Activated CD8-positive, alpha-beta T cell treated with anti-CD3 and anti-CD28 coated beads for 36 hours (primary cell): Measurements from ENCODE around the gene PEAK1. TPM values are rescaled to one million over a fixed set of nuclear protein-coding genes. Genes with fewer than 3 reads are reported as not detected.

ENCODE experiments used
- ATAC-seq: fragments of 200-7000 bp; cut with Tn5 transposase; one replicate; pipeline ENCODE4 v1.10.0; 2021; ENCODE audit warnings: mild to moderate bottlenecking, moderate library complexity
- CTCF ChIA-PET: fragments of 350-600 bp; sonication (Branson Sonifier 250); formaldehyde crosslinking; loops from one replicate; lab custom pipeline; 2021; ENCODE audit warnings: antibody characterized with exemption; lab: Charles Lee
- POLR2A ChIA-PET: fragments of 350-600 bp; sonication (Branson Sonifier 250); formaldehyde crosslinking; loops from one replicate; lab custom pipeline; 2021; ENCODE audit warnings: antibody characterized with exemption; lab: Charles Lee
- DNase-seq: peaks from one replicate; pipeline ENCODE4 v3.0.0-alpha.2; 2020
- H3K27ac Mint-ChIP-seq: one replicate; pipeline ENCODE4 v1.8.0; 2021; ENCODE audit warnings: mild to moderate bottlenecking, mixed read lengths
- H3K27me3 Mint-ChIP-seq: one replicate; pipeline ENCODE4 v1.8.0; 2021; ENCODE audit warnings: mixed read lengths
- H3K36me3 Mint-ChIP-seq: one replicate; pipeline ENCODE4 v1.8.0; 2021; ENCODE audit warnings: low read depth, mixed read lengths
- H3K4me1 Mint-ChIP-seq: one replicate; pipeline ENCODE4 v1.8.0; 2021; ENCODE audit warnings: low read depth, mixed read lengths
- H3K4me3 Mint-ChIP-seq: one replicate; pipeline ENCODE4 v1.8.0; 2021; ENCODE audit warnings: mild to moderate bottlenecking, moderate library complexity, mixed read lengths
- H3K9me3 Mint-ChIP-seq: one replicate; pipeline ENCODE4 v1.8.0; 2021; ENCODE audit warnings: mixed read lengths
- CTCF ChIP-seq: fragments of 200-600 bp; IDR thresholded peaks from one replicate; pipeline ENCODE4 v1.8.0; 2022; ENCODE audit warnings: antibody characterized with exemption, mild to moderate bottlenecking
- intact Hi-C: fragments of 100-400 bp; cut with micrococcal nuclease; formaldehyde crosslinking; loops from one replicate; pipeline ENCODE4 v1.10.0; 2022
- total RNA-seq, 2 experiments: library from RNA; stranded (reverse); gene quantifications; one replicate each; pipeline ENCODE4 v1.2.3, GENCODE V29; 2021

The PEAK1 gene
- total RNA-seq, 2 experiments from 2014 or later: 32.1 to 36.1 TPM

- DNase-seq: no peak
- no peak for TF ChIP-seq CTCF
- H3K36me3 Mint-ChIP-seq: peaks cover 11% of the 10 kb centered on the region
- POLR2A ChIA-PET: interaction anchor here (0.6 kb wide), 1 partner anchor 30 kb away, joined by 3 read pairs; no protein-coding TSS in a partner anchor
- H3K27me3 Mint-ChIP-seq: no peaks in the 10 kb centered on the region
- peaks cover 1% of the 10 kb centered on the region for H3K4me1 Mint-ChIP-seq
- intact Hi-C loops: no loop called here
- no peak overlapping the region for H3K27ac Mint-ChIP-seq
- CTCF ChIA-PET: no interaction called here
- H3K4me3 Mint-ChIP-seq: no peak overlapping the region
- H3K9me3 Mint-ChIP-seq: peaks cover 13% of the 10 kb centered on the region
- no peak for ATAC-seq
Observed at GRCh38 chr15:77391372-77391951, 28.4 kb downstream of the PEAK1 start.

- Mint-ChIP-seq H3K27me3 (no peaks in the 10 kb centered on the region), H3K36me3 (no peaks in the 10 kb centered on the region), H3K4me3 (no peak overlapping the region), H3K27ac (no peak overlapping the region), H3K9me3 (no peaks in the 10 kb centered on the region), H3K4me1 (peaks cover 23% of the 10 kb centered on the region)
- ATAC-seq: no peak
- POLR2A ChIA-PET: interaction anchor here (1.4 kb wide), 1 partner anchor 39 kb away, joined by 3 read pairs; no protein-coding TSS in a partner anchor
- no peak for TF ChIP-seq CTCF
- DNase-seq: no peak
- CTCF ChIA-PET: interaction anchor here (0.7 kb wide), 1 partner anchor 110 kb away, joined by 3 read pairs; no protein-coding TSS in a partner anchor
- intact Hi-C loops: no loop called here
Observed at GRCh38 chr15:77387365-77388105, 32.4 kb downstream of the PEAK1 start.

GRCh38 chr15:77386626-77387025, 33.3 kb downstream of the PEAK1 start:
- H3K27ac Mint-ChIP-seq: no peak overlapping the region
- no peak for TF ChIP-seq CTCF
- peaks cover 23% of the 10 kb centered on the region for H3K4me1 Mint-ChIP-seq
- no peaks in the 10 kb centered on the region for H3K36me3 Mint-ChIP-seq
- DNase-seq: no peak
- intact Hi-C loops: no loop called here
- no peaks in the 10 kb centered on the region for H3K27me3 Mint-ChIP-seq
- no peaks in the 10 kb centered on the region for H3K9me3 Mint-ChIP-seq
- ChIA-PET CTCF (no interaction called here), POLR2A (interaction anchor here (1.4 kb wide), 1 partner anchor 40 kb away, joined by 3 read pairs; no protein-coding TSS in a partner anchor)
- no peak overlapping the region for H3K4me3 Mint-ChIP-seq
- ATAC-seq: no peak

- no peak for ATAC-seq
- intact Hi-C loops: no loop called here
- Mint-ChIP-seq H3K4me1 (peaks cover 23% of the 10 kb centered on the region), H3K27ac (no peak overlapping the region), H3K27me3 (no peaks in the 10 kb centered on the region), H3K9me3 (no peaks in the 10 kb centered on the region), H3K36me3 (no peaks in the 10 kb centered on the region), H3K4me3 (no peak overlapping the region)
- ChIA-PET POLR2A (no interaction called here), CTCF (no interaction called here)
- no peak for DNase-seq
- TF ChIP-seq CTCF: no peak
Observed at GRCh38 chr15:77384589-77385359, 35.1 kb downstream of the PEAK1 start.
